ENCODE results near the gene RRBP1.

RRBP1 gene

DNA sequence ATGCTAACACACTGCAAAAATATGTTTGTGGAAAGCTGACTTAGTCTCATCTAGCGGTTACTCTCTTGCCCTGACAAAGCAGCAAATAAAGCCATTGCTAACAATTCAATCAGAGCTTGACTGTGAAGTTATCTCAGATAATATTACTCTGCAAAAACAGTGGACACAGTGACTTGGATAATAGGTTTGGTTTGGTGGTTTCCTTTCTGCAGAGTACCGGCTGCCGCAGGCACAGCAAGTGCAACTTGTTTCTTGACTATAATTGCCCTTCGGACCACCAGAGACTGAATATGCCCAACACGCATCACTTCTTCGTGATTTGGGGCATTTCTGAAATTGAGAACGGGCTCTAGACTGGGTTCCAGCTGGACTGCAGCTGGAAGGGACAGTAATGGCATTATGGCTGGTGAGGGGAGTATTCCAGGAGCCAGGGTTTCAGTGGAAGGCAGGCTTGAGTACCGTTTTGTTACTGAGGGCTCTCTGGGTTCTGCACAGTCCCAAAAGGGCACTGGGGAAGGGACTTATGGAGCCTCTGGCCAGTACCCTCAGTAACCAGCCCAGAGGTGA lies 72.1 kb downstream of the RRBP1 start:
- no peak for DNase-seq (ENCODE audit: low read depth)

DNA sequence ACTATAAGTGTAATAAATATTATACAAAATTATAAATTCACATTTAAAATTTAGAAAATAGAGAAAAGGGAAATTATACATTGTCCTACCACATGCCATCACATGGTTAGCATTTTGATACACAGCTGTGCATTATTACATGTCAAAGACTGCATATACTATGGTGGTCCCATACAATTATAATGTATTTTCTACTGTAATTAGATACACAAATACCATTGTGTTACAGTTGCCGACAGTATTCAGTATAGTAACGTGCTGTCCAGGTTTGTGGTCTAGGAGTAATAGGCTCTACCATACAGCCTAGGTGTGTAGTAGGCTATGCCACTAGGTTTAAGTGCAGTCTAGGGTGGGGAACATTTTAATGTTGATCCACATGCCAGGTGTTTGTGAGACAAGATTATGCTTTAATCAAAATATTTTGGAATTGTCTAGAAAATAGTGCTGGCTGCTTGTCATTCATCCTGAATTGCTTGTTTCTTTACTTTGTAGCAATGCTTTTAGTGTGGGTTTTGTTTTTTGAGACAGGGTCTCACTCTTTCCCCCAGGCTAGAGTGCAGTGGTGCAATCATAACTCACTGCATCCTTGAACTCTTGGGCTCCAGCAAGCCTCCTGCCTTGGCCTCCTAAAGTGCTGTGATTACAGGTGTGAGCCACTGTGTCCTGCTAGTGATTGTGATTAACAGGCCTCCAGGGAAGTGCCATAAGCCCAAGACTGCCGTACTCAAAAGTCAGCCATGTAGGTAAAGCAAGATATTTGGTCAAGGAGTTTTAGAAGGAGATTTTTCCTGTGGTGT lies 73.1 kb downstream of the RRBP1 start:
- no peak for DNase-seq (ENCODE audit: low read depth)

DNA sequence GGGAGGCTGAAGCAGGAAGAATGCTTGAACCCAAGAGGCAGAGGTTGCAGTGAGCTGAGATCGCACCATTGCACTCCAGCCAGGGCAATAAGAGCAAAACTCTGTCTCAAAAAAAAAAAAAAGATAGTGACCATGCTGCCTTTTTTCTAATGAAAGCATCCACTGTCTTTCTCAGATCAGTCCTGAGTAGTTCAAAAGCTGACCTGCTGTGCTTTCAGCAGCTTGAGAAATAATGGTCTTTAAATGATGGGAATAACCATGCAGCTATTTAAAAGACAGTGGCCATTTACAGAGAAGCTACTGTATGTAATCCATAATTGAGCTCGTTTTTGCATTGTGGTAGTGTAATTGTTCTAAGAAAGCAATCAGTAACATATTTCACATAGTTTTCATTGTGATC lies 76.0 kb downstream of the RRBP1 start:
- DNase-seq (ENCODE audit: low read depth), result no peak

DNA sequence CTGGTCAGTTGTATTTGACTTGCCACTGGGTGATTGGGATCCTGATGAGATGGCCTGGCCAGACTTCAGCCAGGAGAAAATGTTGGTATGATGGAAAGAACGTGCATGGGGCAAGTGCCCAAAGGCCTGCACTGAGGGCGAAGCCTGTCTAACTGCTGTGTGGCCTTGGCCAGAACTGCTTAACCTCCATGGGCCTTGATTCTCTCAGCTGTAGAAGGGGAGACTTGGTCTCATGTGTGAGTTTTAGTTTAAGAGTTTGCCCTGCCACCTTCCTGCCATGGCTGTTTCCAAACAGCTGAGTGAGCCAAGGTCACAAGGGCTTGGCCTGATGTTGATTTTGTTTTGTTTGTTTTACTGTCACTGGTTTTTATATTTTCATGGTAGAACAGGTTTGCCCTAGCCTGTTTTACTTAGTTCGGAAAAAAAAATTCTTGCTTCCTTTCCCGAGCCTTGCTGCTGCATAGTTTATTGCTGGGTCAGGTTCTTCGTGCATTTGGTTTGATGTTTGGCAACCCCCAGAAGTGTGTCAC lies 76.8 kb downstream of the RRBP1 start:
- no peak for DNase-seq (ENCODE audit: low read depth)

DNA sequence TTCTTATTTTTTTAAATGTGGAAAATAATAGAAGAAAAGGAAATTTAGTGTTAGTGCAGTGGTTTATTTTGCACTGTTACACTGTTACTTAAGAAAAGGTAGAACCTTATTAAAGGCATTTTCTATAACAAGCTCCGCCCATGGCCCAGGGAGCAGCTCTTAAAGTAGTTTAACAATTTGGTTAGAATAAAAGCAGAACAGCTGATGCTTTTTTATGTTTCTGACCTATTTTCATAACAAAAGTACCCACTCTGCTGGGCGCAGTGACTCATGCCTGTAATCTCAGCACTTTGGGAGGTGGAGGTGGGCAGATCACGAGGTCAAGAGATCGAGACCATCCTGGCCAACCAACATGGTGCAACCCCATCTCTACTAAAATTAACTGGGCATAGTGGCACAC lies 79.5 kb downstream of the RRBP1 start:
- DNase-seq (ENCODE audit: low read depth), result no peak

DNA sequence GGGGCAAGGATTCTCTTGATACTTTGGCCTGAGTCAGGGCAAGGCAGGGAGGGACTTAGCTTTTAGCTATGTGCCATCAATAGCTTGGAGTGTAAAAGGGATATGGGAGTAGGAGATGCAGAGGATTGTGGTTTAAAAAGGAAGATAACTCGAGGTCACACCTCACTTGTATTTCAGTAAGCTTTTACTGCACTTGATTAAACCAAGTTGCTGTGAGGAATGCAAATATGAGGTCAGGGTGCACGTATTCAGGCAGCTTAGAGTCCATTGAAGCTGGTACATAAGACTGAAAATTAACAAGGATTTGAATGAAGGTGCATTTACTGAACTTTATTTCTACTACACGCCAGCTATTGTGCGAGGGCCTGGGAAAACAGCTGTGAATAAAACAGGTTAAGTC lies 80.1 kb downstream of the RRBP1 start:
- no peak for DNase-seq (ENCODE audit: low read depth)

DNA sequence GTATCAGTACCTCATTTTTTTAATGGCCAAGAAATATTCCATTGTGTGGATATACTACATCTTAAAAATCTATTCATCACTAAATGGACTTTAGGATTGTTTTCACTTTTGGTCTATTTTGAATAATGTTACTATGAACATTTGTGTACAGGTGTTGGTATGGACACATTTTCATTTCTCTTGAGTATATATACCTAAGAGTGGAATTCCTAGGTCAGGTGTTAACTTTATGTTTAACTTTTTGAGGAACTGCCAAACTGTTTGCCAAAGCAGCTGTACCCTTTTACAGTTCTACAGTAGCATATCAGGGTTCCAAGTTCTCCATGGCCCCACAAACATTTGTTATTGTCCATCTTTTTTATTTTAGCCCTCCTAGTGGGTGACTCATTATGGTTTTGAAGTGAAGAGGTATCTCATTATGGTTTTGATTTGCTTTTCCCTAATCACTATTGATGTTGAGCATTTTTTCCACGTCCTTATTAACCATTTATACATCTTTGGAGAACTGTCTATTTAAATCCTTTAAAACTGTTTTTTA lies 84.0 kb downstream of the RRBP1 start:
- no peak for DNase-seq (ENCODE audit: low read depth)

DNA sequence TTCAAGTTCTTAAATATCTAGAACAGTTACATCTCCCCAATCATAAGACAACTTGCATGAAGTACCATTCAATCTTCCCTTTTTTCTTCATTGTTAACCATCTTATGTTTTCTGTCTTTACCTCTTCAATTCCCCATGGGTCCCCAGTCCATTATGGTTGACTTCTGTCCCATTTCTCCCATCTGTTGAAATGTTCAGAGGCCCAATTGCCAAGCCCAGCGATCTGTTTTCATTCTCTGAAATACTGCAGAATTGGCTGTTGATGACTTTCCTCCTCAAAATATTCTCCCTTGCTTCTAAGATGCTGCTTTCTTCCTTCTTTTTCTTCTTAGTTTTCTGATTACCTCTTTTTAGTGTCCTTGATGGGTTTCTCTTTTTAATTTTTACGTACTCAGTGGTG lies 86.2 kb downstream of the RRBP1 start:
- DNase-seq (ENCODE audit: low read depth), result no peak

DNA sequence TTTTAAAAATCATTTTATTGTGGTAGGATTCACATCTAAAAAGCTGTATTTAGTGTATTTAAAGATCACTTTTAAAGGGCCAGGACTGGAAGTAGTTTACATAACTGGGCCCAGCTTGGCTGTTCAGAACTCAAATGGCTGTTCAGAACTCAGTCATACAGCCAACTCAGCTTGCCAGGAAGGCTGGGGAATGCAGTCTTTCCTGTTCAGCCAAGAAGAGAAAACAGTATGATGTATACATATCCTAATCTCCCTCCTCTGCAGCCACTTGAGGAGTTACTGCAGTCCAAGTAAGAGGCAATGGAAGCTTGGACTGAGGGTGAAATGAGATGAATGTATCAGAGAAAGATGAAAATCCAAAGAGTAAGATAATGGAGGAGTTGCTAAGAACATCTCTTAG lies 87.6 kb downstream of the RRBP1 start:
- DNase-seq (ENCODE audit: low read depth), result no peak

DNA sequence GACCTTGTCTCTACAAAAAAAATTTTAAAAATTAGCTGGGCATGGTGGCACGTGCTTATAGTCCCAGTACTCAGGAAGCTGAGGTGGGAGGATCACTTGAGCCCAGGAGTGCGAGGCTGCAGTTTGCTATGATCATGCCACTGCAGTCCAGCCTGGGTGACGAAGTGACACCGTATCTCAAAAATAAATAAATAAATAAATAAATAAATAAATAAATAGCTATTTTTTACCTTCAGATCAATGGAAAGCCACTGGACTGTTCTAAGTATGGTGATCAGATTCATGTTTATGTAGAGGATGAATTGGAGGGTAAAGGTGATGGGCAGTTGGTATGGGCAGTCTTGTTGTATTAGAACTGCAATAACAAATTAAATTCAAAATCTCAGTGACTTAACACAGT lies 88.1 kb downstream of the RRBP1 start:
- no peak for DNase-seq (ENCODE audit: low read depth)

DNA sequence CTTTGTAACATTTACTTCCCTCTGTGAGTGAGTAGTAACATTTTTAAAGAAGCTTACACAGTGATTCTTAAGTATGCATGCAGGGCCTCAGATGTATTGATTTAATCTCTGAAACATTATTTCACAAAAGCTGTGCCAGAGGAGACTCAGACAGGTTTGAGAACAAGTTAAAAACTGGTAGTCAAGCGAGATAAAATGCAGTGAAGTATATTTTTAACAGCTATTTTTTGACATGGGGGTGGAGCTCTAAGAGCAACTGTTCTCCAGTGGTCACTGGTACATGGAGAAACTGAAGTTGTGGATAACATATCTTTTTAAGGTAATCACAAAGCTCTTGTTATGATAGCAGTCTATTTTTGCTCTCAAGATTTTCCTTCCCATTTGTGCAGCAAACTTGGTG lies 91.8 kb downstream of the RRBP1 start:
- no peak for DNase-seq (ENCODE audit: low read depth)

DNA sequence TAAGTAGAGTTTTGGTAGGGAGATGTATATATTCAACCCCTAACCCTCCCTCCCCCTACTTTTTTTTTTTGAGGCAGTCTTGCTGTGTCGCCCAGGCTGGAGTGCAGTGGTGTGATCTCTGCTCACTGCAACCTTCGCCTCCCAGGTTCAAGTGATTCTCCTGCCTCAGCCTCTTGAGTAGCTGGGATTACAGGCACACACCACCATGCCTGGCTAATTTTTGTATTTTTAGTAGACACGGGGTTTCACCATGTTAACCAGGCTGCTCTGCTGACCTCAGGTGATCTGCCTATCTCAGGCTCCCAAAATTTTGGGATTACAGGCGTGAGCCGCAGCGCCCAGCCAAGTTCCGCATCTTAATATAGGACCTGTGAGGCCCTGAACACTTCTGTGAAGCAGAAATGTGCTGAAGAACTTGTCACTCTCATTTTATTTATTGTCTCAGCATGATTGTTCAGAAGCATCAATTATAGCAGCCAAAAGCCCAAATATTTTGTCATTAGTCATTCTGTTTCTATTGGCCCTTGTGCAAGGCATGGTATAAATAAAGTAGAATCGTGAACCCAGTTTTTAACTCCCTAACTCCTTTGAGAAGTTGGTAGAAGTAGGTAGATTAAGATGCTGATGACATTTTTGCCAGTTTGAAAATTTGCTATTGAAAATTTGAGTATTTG lies 92.7 kb downstream of the RRBP1 start:
- DNase-seq (ENCODE audit: low read depth), result no peak

DNA sequence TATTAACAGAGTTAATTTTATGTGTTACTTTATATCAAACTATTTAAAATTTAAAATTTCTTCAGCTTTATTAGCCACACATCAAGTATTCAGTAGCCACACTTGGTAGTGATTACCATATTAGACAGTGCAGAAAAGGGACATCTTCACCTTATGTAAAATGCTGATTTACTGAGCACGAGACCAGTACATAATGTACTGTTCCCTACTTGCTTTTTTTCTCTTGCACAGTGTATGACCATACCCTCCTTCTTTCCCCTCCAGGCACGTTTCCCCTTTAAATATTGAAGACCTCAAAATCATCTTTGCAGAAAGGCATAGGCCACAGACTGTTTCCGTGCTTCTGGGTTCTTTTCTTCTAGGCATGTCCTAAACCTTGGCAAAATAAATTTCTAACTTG lies 94.2 kb downstream of the RRBP1 start:
- no peak for DNase-seq (ENCODE audit: low read depth)

DNA sequence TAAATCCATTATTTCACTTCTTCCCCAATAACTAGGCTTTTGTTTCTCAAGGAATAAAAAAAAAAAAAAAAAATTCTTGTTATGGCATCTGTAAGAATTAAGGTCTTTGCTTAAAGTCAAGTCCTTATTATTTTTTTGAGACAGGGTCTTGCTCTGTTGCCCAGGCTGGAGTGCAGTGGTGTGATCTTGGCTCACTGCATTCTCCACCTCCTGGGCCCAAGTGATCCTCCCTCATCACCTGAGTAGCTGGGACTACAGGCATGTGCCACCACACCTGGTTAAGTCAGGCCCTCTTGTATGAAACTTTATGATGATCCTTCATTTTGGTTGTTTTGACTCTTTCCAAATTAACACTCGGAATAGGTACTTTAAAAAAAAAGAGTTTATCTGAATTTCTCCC lies 94.9 kb downstream of the RRBP1 start:
- no peak for DNase-seq (ENCODE audit: low read depth)

DNA sequence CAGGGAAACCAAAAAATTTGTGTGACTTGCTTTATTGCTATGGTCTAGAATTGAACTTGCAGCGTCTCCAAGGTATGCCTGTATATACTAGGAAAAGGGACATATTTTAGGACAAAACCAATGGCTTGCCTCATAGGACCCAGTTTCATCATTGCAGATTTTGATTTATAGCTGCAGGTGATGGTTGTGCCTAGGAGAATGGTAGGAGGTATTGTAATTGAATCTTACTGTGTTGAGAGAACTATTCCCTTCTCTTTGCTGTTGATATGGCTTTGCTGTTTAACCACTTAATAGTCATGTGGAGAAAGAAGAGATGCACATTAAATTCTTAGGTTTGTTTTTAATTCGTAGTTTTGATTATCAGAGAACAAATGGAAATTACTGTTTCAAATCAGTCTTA lies 95.8 kb downstream of the RRBP1 start:
- DNase-seq (ENCODE audit: low read depth), result no peak

DNA sequence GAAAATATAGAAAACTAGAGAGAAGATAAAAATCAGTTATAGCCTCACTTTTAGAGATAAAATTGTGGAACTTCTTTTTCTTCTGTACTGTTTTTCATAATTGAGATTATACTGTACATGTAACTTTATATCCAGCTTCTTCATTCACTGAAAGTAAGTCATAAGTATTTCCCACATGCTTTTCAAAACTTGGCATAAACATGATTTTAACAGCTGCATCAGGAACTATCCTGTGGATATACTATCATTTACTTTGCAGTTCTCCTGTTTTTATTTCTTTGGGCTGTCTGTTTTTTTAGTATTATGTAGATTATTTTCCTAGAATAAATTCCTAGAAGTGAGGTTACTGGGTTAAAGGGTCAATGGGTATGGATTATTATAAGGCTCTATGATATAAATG lies 97.4 kb downstream of the RRBP1 start:
- no peak for DNase-seq (ENCODE audit: low read depth)

DNA sequence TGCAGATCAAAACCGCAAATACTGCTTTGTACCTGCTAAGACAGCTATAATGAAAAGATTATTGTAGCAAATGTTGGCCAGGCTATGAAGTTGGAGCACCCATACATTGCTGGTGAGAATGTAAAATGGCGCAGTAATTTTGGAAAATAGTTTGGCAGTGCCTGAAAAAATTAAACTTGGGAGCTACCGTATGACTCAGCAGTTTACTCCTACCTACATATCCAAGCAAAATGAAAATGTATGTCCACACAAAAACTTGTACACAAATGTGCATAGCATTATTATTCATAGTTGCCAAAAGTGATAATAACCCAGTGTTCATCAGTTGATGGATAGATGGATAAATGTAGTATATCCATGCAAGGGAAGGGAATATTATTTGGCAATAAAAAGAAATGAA lies 98.9 kb downstream of the RRBP1 start:
- DNase-seq (ENCODE audit: low read depth), result no peak

DNA sequence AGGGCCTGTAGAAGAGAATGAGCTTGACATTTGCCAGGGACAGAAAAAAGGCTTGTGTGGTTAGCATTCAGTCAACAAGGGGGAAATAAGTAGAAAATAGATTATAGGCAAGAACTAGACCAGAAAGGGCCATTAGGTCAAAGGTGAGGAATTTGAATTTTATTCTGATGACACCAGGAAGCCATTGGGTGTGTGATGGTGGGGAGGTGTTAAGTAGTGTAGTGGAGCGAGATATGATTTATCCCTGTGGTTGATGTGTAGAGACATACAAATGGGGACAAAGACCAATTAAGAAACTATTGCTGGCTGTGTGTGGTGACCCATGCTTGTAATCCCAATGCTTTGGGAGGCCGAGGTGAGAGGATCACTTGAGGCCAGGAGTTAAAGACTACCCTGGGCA lies 101.1 kb downstream of the RRBP1 start:
- no peak for DNase-seq (ENCODE audit: low read depth)

DNA sequence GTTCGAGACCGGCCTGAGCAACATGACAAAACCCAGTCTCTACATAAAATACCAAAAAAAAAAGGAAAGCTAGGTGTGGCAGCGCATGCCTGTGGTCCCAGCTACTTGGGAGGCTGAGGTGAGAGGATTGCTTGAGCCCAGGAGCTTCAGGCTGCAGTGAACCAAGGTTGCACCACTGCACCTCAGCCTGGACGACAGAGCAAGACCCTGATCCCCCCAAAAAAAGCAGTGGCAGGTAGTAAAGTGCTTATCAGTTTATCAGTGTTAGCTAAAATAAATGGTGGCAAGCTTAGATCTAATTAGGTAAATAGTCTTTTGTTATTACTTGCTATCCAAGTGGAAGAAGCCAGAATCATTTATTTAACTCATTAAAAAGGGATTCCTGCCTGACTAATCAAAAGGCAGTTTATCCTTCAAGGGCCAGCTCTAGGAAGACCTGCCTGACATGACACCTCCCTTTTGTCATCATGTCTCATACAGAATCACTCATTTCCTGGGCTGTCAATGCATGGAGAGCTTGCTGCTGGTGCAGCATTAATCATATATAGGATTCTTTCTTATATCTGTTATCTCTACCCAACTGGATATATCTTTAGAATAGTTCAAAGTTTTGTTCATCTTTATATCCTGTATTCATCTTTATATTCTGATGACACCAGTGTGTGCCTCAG lies 102.5 kb downstream of the RRBP1 start:
- DNase-seq (ENCODE audit: low read depth), result no peak

DNA sequence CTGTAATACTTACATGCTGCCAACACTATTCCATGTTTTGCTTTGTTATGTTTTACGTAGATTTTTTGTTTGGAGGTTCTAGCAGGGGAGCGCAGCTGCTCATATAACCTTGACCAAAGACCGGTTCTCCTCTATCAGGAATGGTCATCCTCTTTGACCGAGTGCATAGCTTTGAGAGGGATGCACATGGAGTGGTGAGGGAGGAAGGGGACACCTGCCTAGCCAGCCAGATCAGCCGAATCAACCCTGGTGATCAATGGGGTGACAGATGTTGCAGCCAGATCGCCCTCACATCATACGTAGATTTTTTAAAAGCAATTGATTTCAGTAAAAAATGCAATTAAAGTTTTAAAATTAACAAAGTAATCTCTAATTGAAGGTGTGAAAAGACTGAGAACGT lies 105.8 kb downstream of the RRBP1 start:
- no peak for DNase-seq (ENCODE audit: low read depth)

DNA sequence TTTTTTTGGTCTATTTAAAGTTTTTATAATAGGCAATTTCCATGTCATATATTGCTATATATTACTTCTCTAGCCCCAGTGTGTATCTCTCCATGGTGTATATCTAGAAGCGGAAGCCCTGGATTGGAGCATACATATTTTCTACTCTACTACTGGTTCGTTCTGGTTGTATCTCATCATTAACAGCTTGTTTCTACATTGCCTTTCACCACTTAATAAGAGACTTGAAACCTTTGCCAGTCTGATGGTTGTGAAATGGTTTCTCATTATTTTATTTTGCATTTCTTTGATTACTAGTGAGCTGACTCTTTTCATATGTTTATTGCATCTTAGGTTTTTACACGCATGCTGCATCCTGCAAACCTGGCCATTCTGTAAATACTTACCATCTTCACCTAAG lies 108.6 kb downstream of the RRBP1 start:
- no peak for DNase-seq (ENCODE audit: low read depth)

DNA sequence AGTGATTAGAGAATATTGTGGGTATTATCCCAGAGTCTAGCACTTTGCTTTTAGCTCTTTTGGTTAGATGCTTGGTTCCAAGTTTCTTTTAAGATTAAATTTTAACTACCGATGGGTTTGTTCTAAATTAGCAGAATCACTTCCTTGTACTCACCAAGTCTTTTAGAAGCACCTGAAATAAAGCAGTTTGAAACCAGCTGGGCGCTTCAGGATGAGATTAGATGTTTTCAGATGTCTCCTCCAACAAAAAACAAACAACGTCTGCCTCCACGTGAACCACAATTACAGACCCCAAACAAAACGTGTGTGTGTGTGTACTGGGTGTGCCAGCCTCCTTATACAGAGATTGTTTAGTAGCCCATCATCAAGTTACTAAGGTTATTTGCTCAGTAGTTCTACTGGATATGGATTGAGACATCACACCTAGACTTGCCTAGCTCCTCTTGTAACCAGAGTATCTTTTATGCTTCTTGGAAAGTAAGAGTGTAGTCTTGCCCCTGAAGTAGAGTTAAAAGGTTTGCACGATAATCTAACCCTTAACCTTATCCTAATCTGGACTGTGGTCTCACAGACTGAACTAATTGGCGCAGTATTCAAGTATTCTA lies 109.9 kb downstream of the RRBP1 start:
- DNase-seq (ENCODE audit: low read depth), result no peak
